Muscle layer of colon (tissue), 2 donors: Measurements from ENCODE around the gene IARS2.
"Not testable (repeated sequence)": the region's sequence is repeated elsewhere in the genome, so short reads cannot be mapped to it uniquely, and the experiment has no call there.

ENCODE experiments used
- H3K27ac ChIP-seq: one replicate; pipeline ENCODE4 v1.7.0; 2013; ENCODE audit warnings: low read depth, mild to moderate bottlenecking, low read length, moderate library complexity
- H3K27me3 ChIP-seq, 2 donors: one replicate each; pipeline ENCODE4 v1.7.0; 2013; ENCODE audit warnings: low read length in 2 of 2, mild to moderate bottlenecking in 2 of 2; ENCODE audit not compliant: insufficient read depth in 2 of 2, control insufficient read depth in 1 of 2
- H3K36me3 ChIP-seq: one replicate; pipeline ENCODE4 v1.7.0; 2013; ENCODE audit warnings: mild to moderate bottlenecking, low read length; ENCODE audit not compliant: insufficient read depth
- H3K4me1 ChIP-seq: one replicate; pipeline ENCODE4 v1.7.0; 2013; ENCODE audit warnings: mild to moderate bottlenecking, low read length; ENCODE audit not compliant: insufficient read depth
- H3K4me3 ChIP-seq, 2 donors: one replicate each; pipeline ENCODE4 v1.7.0; 2013; ENCODE audit warnings: low read length in 2 of 2, low read depth in 1 of 2, mild to moderate bottlenecking in 1 of 2, moderate library complexity in 1 of 2
- H3K9ac ChIP-seq: one replicate; pipeline ENCODE4 v1.7.0; 2013; ENCODE audit warnings: low read length
- H3K9me3 ChIP-seq: one replicate; pipeline ENCODE4 v1.7.0; 2013; ENCODE audit warnings: mild to moderate bottlenecking, low read length
- donor health status: abdominal sarcoma.
- donor health status: Adenocarcinoma of cecum.

Gene IARS2

GRCh38 chr1:220151454-220151853 lies 57.5 kb downstream of the IARS2 start:
- H3K9me3 ChIP-seq: no peaks in the 10 kb centered on the region
- H3K9ac ChIP-seq: no peak overlapping the region
- H3K36me3 ChIP-seq: peaks cover 23% of the 10 kb centered on the region
- no peak overlapping the region for H3K4me3 ChIP-seq
- no peaks in the 10 kb centered on the region for H3K4me1 ChIP-seq
- H3K27ac ChIP-seq: no peak overlapping the region
- no peaks in the 10 kb centered on the region for H3K27me3 ChIP-seq

GRCh38 chr1:220153147-220153546 lies 59.2 kb downstream of the IARS2 start:
- no peak overlapping the region for H3K4me3 ChIP-seq
- H3K27ac ChIP-seq: no peak overlapping the region
- peaks cover 37% of the 10 kb centered on the region for H3K36me3 ChIP-seq
- no peaks in the 10 kb centered on the region for H3K9me3 ChIP-seq
- H3K9ac ChIP-seq: no peak overlapping the region
- no peaks in the 10 kb centered on the region for H3K27me3 ChIP-seq
- H3K4me1 ChIP-seq: no peaks in the 10 kb centered on the region

GRCh38 chr1:220156620-220157146 lies 62.8 kb downstream of the IARS2 start:
- Histone ChIP-seq H3K9ac (no peak overlapping the region), H3K4me1 (no peaks in the 10 kb centered on the region), H3K4me3 (no peak overlapping the region), H3K27ac (no peak overlapping the region), H3K9me3 (no peaks in the 10 kb centered on the region), H3K27me3 (no peaks in the 10 kb centered on the region), H3K36me3 (peaks cover 45% of the 10 kb centered on the region)

GRCh38 chr1:220157738-220158137 lies 63.8 kb downstream of the IARS2 start:
- no peaks in the 10 kb centered on the region for H3K4me1 ChIP-seq

GRCh38 chr1:220158530-220158929 lies 64.6 kb downstream of the IARS2 start:
- H3K27ac ChIP-seq, H3K9ac ChIP-seq, H3K9me3 ChIP-seq, H3K4me1 ChIP-seq, H3K27me3 ChIP-seq, H3K4me3 ChIP-seq: not testable (repeated sequence)
- peaks cover 42% of the 10 kb centered on the region for H3K36me3 ChIP-seq

More at GRCh38 chr1:220157738-220158137, 63.8 kb downstream of the IARS2 start:
- no peaks in the 10 kb centered on the region for H3K9me3 ChIP-seq
- H3K4me3 ChIP-seq: no peak overlapping the region
- no peak overlapping the region for H3K9ac ChIP-seq
- H3K27me3 ChIP-seq: no peaks in the 10 kb centered on the region
- peaks cover 45% of the 10 kb centered on the region for H3K36me3 ChIP-seq
- no peak overlapping the region for H3K27ac ChIP-seq

GRCh38 chr1:220159041-220159440 lies 65.1 kb downstream of the IARS2 start:
- Histone ChIP-seq H3K4me1 (no peaks in the 10 kb centered on the region), H3K27ac (no peak overlapping the region), H3K27me3 (no peaks in the 10 kb centered on the region), H3K9ac (no peak overlapping the region), H3K36me3 (peaks cover 42% of the 10 kb centered on the region), H3K4me3 (no peak overlapping the region), H3K9me3 (no peaks in the 10 kb centered on the region)

GRCh38 chr1:220160027-220160426 lies 66.1 kb downstream of the IARS2 start:
- peaks cover 40% of the 10 kb centered on the region for H3K36me3 ChIP-seq
- H3K27ac ChIP-seq: no peak overlapping the region
- H3K4me1 ChIP-seq: no peaks in the 10 kb centered on the region
- H3K9ac ChIP-seq: no peak overlapping the region
- H3K9me3 ChIP-seq: no peaks in the 10 kb centered on the region
- H3K27me3 ChIP-seq: no peaks in the 10 kb centered on the region
- no peak overlapping the region for H3K4me3 ChIP-seq

- H3K4me1 ChIP-seq: no peaks in the 10 kb centered on the region
- H3K36me3 ChIP-seq: peaks cover 36% of the 10 kb centered on the region
- H3K9me3 ChIP-seq: no peaks in the 10 kb centered on the region
- no peak overlapping the region for H3K9ac ChIP-seq
- no peak overlapping the region for H3K4me3 ChIP-seq
- H3K27me3 ChIP-seq: no peaks in the 10 kb centered on the region
- H3K27ac ChIP-seq: no peak overlapping the region
Observed at GRCh38 chr1:220164116-220164515, 70.2 kb downstream of the IARS2 start.

- Histone ChIP-seq H3K4me3 (no peak overlapping the region), H3K36me3 (peaks cover 40% of the 10 kb centered on the region), H3K27ac (no peak overlapping the region), H3K4me1 (no peaks in the 10 kb centered on the region), H3K9me3 (no peaks in the 10 kb centered on the region), H3K9ac (no peak overlapping the region), H3K27me3 (no peaks in the 10 kb centered on the region)
Observed at GRCh38 chr1:220164517-220164916, 70.6 kb downstream of the IARS2 start.

- H3K36me3 ChIP-seq: peaks cover 48% of the 10 kb centered on the region
- H3K9me3 ChIP-seq: no peaks in the 10 kb centered on the region
Observed at GRCh38 chr1:220166853-220167252, 72.9 kb downstream of the IARS2 start.

GRCh38 chr1:220169887-220170286 lies 76.0 kb downstream of the IARS2 start:
- peaks cover 50% of the 10 kb centered on the region for H3K36me3 ChIP-seq
- not testable (repeated sequence) for H3K9me3 ChIP-seq, H3K4me3 ChIP-seq, H3K27me3 ChIP-seq, H3K27ac ChIP-seq, H3K9ac ChIP-seq, H3K4me1 ChIP-seq

More at GRCh38 chr1:220166853-220167252, 72.9 kb downstream of the IARS2 start:
- Histone ChIP-seq H3K27ac (no peak overlapping the region), H3K9ac (no peak overlapping the region), H3K4me3 (no peak overlapping the region), H3K4me1 (no peaks in the 10 kb centered on the region), H3K27me3 (no peaks in the 10 kb centered on the region)

GRCh38 chr1:220170836-220171526 lies 77.0 kb downstream of the IARS2 start:
- H3K27me3 ChIP-seq: no peaks in the 10 kb centered on the region
- peaks cover 47% of the 10 kb centered on the region for H3K36me3 ChIP-seq
- H3K9me3 ChIP-seq: no peaks in the 10 kb centered on the region
- H3K9ac ChIP-seq: no peak overlapping the region
- H3K4me3 ChIP-seq: no peak overlapping the region
- H3K4me1 ChIP-seq: no peaks in the 10 kb centered on the region
- no peak overlapping the region for H3K27ac ChIP-seq
